ENCODE data around the gene SKP2.

DNA sequence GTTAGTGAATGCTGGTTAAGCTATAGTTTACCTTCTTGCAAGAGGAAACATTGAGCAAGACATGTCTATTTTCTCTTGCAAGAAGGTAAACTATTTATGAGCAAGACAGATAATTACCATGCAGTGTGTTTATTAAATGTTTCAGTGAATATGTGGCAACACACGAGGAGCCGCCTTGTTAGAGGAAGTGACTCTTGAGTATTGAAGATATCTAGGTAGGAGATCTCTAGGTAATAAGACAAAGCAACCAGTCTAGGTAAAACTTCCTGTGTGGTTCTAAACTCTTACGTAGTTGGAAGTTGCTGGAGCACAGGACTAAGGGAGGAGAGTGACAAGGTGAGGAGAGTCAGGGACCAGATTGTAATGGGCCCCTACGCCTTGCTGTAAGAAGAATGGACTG, 16.8 kb downstream of the SKP2 start:
- no peak for TF ChIP-seq CTCF (IDR thresholded peaks at IDR 0.05; ENCODE audit: low read depth, low read length, poor library complexity, severe bottlenecking)
- TF ChIP-seq EZH2phosphoT487 (IDR thresholded peaks at IDR 0.05; ENCODE audit: borderline replicate concordance, low read length): no peak

Measured in DOHH2 (cell line).